Mesodermal cell (in vitro differentiated cells): ENCODE measurements around the gene SPATA31D4.
"Not testable (repeated sequence)": the region's sequence is repeated elsewhere in the genome, so short reads cannot be mapped to it uniquely, and the experiment has no call there.

Experiments used
- H3K27ac ChIP-seq: 2 replicates; pipeline ENCODE4 v1.7.0; 2013; ENCODE audit warnings: mild to moderate bottlenecking, low read depth, low read length, moderate library complexity; ENCODE audit not compliant: severe bottlenecking
- H3K36me3 ChIP-seq: 2 replicates; pipeline ENCODE4 v1.7.1; 2013; ENCODE audit warnings: mild to moderate bottlenecking, low read length, moderate library complexity; ENCODE audit not compliant: control insufficient read depth, insufficient read depth
- H3K4me1 ChIP-seq: one replicate; pipeline ENCODE4 v1.7.1; 2013; ENCODE audit warnings: mild to moderate bottlenecking, low read length; ENCODE audit not compliant: insufficient read depth, control insufficient read depth, poor library complexity, severe bottlenecking
- H3K4me3 ChIP-seq: 2 replicates; pipeline ENCODE4 v1.7.0; 2013; ENCODE audit warnings: low read length, control low read depth, mild to moderate bottlenecking; ENCODE audit not compliant: insufficient read depth, poor library complexity, severe bottlenecking; ENCODE audit errors: extremely low read depth
- H3K9me3 ChIP-seq: 2 replicates; pipeline ENCODE4 v1.7.1; 2013; ENCODE audit warnings: mild to moderate bottlenecking, low read length, moderate library complexity; ENCODE audit not compliant: control insufficient read depth
- WGBS, 2 experiments: methylation state at CpG; one replicate each; pipeline ENCODE4 v1.1.5; 2013; ENCODE audit warnings: missing lambda C conversion rate in 2 of 2; ENCODE audit not compliant: insufficient coverage in 2 of 2; 5-methylcytosine and 5-hydroxymethylcytosine counted together

SPATA31D4 gene

GRCh38 chr9:81902196-81902595, 26.0 kb upstream of the SPATA31D4 start:
- no peaks in the 10 kb centered on the region for H3K9me3 ChIP-seq
- no peak overlapping the region for H3K27ac ChIP-seq
- H3K36me3 ChIP-seq = no peaks in the 10 kb centered on the region
- 83% methylated on average over 1 of the region's 2 CpGs; no CpG with 5 or more reads in 1 of the 2 experiments for WGBS, 2 experiments
- no peak overlapping the region for H3K4me3 ChIP-seq
- H3K4me1 ChIP-seq = no peaks in the 10 kb centered on the region

- no CpG with 5 or more reads among the region's 3 CpGs for WGBS, 2 experiments
- H3K27ac ChIP-seq = no peak overlapping the region
- H3K9me3 ChIP-seq = no peaks in the 10 kb centered on the region
Measured at GRCh38 chr9:81902626-81903025, 25.6 kb upstream of the SPATA31D4 start.

GRCh38 chr9:81906671-81907070, 21.6 kb upstream of the SPATA31D4 start:
- Histone ChIP-seq H3K36me3 (no peaks in the 10 kb centered on the region), H3K27ac (no peak overlapping the region), H3K9me3 (no peaks in the 10 kb centered on the region), H3K4me1 (no peaks in the 10 kb centered on the region), H3K4me3 (no peak overlapping the region)
- WGBS, 2 experiments = 100% methylated on average over 1 of the region's 3 CpGs; no CpG with 5 or more reads in 1 of the 2 experiments

More at GRCh38 chr9:81902626-81903025, 25.6 kb upstream of the SPATA31D4 start:
- no peaks in the 10 kb centered on the region for H3K36me3 ChIP-seq
- no peak overlapping the region for H3K4me3 ChIP-seq
- no peaks in the 10 kb centered on the region for H3K4me1 ChIP-seq

- 95 to 100% methylated on average over 2 to 3 of the region's 6 CpGs for WGBS, 2 experiments
- Histone ChIP-seq H3K4me1 (no peaks in the 10 kb centered on the region), H3K36me3 (no peaks in the 10 kb centered on the region), H3K27ac (no peak overlapping the region), H3K9me3 (no peaks in the 10 kb centered on the region), H3K4me3 (no peak overlapping the region)
Measured at GRCh38 chr9:81912135-81912534, 16.1 kb upstream of the SPATA31D4 start.

GRCh38 chr9:81915801-81916505, 12.3 kb upstream of the SPATA31D4 start:
- Histone ChIP-seq H3K4me1 (no peaks in the 10 kb centered on the region), H3K36me3 (no peaks in the 10 kb centered on the region), H3K27ac (no peak overlapping the region), H3K9me3 (no peaks in the 10 kb centered on the region), H3K4me3 (no peak overlapping the region)
- WGBS, 2 experiments = 91 to 96% methylated on average over 5 of the region's 5 CpGs

- not testable (repeated sequence) for H3K9me3 ChIP-seq, H3K4me1 ChIP-seq, H3K27ac ChIP-seq, H3K36me3 ChIP-seq, H3K4me3 ChIP-seq
- no CpG with 5 or more reads among the region's 3 CpGs for WGBS, 2 experiments
Measured at GRCh38 chr9:81918507-81918906, 9.7 kb upstream of the SPATA31D4 start.

GRCh38 chr9:81930147-81930546, 1.9 kb downstream of the SPATA31D4 start:
- H3K36me3 ChIP-seq, H3K9me3 ChIP-seq, H3K27ac ChIP-seq, H3K4me1 ChIP-seq, H3K4me3 ChIP-seq: not testable (repeated sequence)
- no CpG with 5 or more reads among the region's 6 CpGs for WGBS, 2 experiments

GRCh38 chr9:81933547-81933946, 5.3 kb downstream of the SPATA31D4 start:
- H3K4me3 ChIP-seq, H3K4me1 ChIP-seq, H3K9me3 ChIP-seq, H3K27ac ChIP-seq, H3K36me3 ChIP-seq: not testable (repeated sequence)
- no CpG with 5 or more reads among the region's 3 CpGs for WGBS, 2 experiments

- H3K36me3 ChIP-seq, H3K4me1 ChIP-seq, H3K9me3 ChIP-seq, H3K27ac ChIP-seq, H3K4me3 ChIP-seq: not testable (repeated sequence)
- no CpG with 5 or more reads among the region's 2 CpGs for WGBS, 2 experiments
Measured at GRCh38 chr9:81943393-81943792, 15.2 kb downstream of the SPATA31D4 start, which contains the start of gene SPATA31D3. TSS of gene SPATA31D3 (plus strand) at chr9:81943500. CDS start at chr9:81943586, 86 bp downstream.

- H3K36me3 ChIP-seq, H3K4me1 ChIP-seq, H3K4me3 ChIP-seq, H3K27ac ChIP-seq, H3K9me3 ChIP-seq: not testable (repeated sequence)
- no CpG with 5 or more reads among the region's 3 CpGs for WGBS, 2 experiments
Measured at GRCh38 chr9:81948650-81949049, 20.4 kb downstream of the SPATA31D4 start.

GRCh38 chr9:81953096-81953495, 24.9 kb downstream of the SPATA31D4 start:
- Histone ChIP-seq H3K9me3 (peaks cover 11% of the 10 kb centered on the region), H3K36me3 (no peaks in the 10 kb centered on the region), H3K4me3 (no peak overlapping the region), H3K27ac (no peak overlapping the region), H3K4me1 (no peaks in the 10 kb centered on the region)
- WGBS, 2 experiments = no CpG with 5 or more reads among the region's 1 CpG
